CD4-positive, alpha-beta T cell treated with Interferon gamma for 1 hour (primary cell): ENCODE data around the gene VASH2.

Experiments used
- DNase-seq: peaks from one replicate; pipeline ENCODE4 v3.0.0-alpha.2; 2020

The VASH2 gene

GRCh38 chr1:212933815-212934471 lies 16.4 kb upstream of the VASH2 start:
- DNase-seq: no peak

GRCh38 chr1:212935387-212935981 lies 14.9 kb upstream of the VASH2 start:
- DNase-seq: no peak

- DNase-seq: no peak
Measured at GRCh38 chr1:212937034-212937433, 13.3 kb upstream of the VASH2 start.

GRCh38 chr1:212938846-212939245 lies 11.5 kb upstream of the VASH2 start:
- no peak for DNase-seq

- no peak for DNase-seq
Measured at GRCh38 chr1:212941452-212941851, 8.9 kb upstream of the VASH2 start.

- DNase-seq: no peak
Measured at GRCh38 chr1:212942679-212943392, 7.5 kb upstream of the VASH2 start.

GRCh38 chr1:212943393-212943710 lies 7.0 kb upstream of the VASH2 start:
- DNase-seq: no peak

- DNase-seq: no peak
Measured at GRCh38 chr1:212944229-212944901, 6.0 kb upstream of the VASH2 start.

GRCh38 chr1:212945056-212945455 lies 5.3 kb upstream of the VASH2 start:
- DNase-seq: no peak

- no peak for DNase-seq
Measured at GRCh38 chr1:212945463-212946160, 4.7 kb upstream of the VASH2 start.

GRCh38 chr1:212946872-212947271 lies 3.5 kb upstream of the VASH2 start:
- no peak for DNase-seq

- DNase-seq: no peak
Measured at GRCh38 chr1:212949771-212950170, 570 bp upstream of the VASH2 start.

GRCh38 chr1:212951126-212951946 lies 995 bp downstream of the VASH2 start:
- no peak for DNase-seq

- DNase-seq: no peak
Measured at GRCh38 chr1:212951947-212952640, 1.8 kb downstream of the VASH2 start.

GRCh38 chr1:212952641-212952976 lies 2.3 kb downstream of the VASH2 start:
- no peak for DNase-seq

- no peak for DNase-seq
Measured at GRCh38 chr1:212953321-212953720, 3.0 kb downstream of the VASH2 start.

GRCh38 chr1:212954514-212954913 lies 4.2 kb downstream of the VASH2 start:
- DNase-seq: no peak

GRCh38 chr1:212955098-212955497 lies 4.8 kb downstream of the VASH2 start:
- DNase-seq: no peak

GRCh38 chr1:212955961-212956620 lies 5.8 kb downstream of the VASH2 start:
- DNase-seq: no peak

GRCh38 chr1:212957546-212957945 lies 7.2 kb downstream of the VASH2 start:
- no peak for DNase-seq

- DNase-seq: no peak
Measured at GRCh38 chr1:212958175-212958574, 7.8 kb downstream of the VASH2 start.
